WTC11 (cell line): ENCODE results near the gene WNT5B.

ENCODE experiments used
- CBFB ChIP-seq: sonication (generic); formaldehyde crosslinking; IDR thresholded peaks from 2 replicates; pipeline ENCODE4 v1.8.1; 2022; ENCODE audit warnings: mild to moderate bottlenecking, low read depth, missing genetic modification reagents
- JUN ChIP-seq: sonication (generic); formaldehyde crosslinking; IDR thresholded peaks from 2 replicates; pipeline ENCODE4 v1.8.0; 2023; ENCODE audit warnings: mild to moderate bottlenecking, missing genetic modification reagents
- ZBTB21 ChIP-seq: sonication (generic); formaldehyde crosslinking; IDR thresholded peaks from 2 replicates; pipeline ENCODE4 v1.8.1; 2023; ENCODE audit warnings: mild to moderate bottlenecking, missing genetic modification reagents, borderline replicate concordance
- TF ChIP-seq, protein P1 (sequence below): fragments of 200-600 bp; IDR thresholded peaks from 2 replicates; pipeline ENCODE4 v1.8.0; 2022; ENCODE audit warnings: antibody characterized with exemption
- TF ChIP-seq, protein P2 (sequence below): sonication (generic); formaldehyde crosslinking; IDR thresholded peaks from 2 replicates; pipeline ENCODE4 v1.8.1; 2023; ENCODE audit warnings: mild to moderate bottlenecking, missing genetic modification reagents, moderate library complexity
- TF ChIP-seq, protein P3 (sequence below): sonication (generic); formaldehyde crosslinking; IDR thresholded peaks from 2 replicates; pipeline ENCODE4 v1.8.0; 2022; ENCODE audit warnings: mild to moderate bottlenecking, missing genetic modification reagents

DNA sequence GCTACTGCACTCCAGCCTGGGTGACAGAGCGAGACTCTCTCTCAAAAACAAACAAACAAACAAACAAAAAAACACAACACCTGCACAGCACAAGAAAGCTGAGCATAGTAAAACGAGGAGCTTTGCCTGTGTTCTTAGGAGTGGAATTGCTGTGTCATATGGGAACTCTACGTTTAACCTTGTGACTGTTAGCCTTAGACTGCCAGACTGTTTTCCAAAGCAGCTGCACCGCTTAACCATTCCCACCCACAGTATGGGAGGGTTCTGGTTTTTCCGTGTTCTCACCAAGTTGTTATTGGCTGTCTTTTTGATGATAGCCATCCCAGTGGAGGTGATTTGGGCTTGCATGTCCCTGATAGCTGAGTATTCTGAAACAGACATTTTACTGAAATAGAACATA lies 9.2 kb downstream of the WNT5B start:
- TF ChIP-seq CBFB (CRISPR knock-in tag) (no peak), ZBTB21 (CRISPR knock-in tag) (no peak), JUN (CRISPR knock-in tag) (no peak)
- TF ChIP-seq, protein P1, sequence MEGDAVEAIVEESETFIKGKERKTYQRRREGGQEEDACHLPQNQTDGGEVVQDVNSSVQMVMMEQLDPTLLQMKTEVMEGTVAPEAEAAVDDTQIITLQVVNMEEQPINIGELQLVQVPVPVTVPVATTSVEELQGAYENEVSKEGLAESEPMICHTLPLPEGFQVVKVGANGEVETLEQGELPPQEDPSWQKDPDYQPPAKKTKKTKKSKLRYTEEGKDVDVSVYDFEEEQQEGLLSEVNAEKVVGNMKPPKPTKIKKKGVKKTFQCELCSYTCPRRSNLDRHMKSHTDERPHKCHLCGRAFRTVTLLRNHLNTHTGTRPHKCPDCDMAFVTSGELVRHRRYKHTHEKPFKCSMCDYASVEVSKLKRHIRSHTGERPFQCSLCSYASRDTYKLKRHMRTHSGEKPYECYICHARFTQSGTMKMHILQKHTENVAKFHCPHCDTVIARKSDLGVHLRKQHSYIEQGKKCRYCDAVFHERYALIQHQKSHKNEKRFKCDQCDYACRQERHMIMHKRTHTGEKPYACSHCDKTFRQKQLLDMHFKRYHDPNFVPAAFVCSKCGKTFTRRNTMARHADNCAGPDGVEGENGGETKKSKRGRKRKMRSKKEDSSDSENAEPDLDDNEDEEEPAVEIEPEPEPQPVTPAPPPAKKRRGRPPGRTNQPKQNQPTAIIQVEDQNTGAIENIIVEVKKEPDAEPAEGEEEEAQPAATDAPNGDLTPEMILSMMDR, result no peak
- TF ChIP-seq, protein P2, sequence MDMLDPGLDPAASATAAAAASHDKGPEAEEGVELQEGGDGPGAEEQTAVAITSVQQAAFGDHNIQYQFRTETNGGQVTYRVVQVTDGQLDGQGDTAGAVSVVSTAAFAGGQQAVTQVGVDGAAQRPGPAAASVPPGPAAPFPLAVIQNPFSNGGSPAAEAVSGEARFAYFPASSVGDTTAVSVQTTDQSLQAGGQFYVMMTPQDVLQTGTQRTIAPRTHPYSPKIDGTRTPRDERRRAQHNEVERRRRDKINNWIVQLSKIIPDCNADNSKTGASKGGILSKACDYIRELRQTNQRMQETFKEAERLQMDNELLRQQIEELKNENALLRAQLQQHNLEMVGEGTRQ (CRISPR knock-in tag), result no peak
- TF ChIP-seq, protein P3, sequence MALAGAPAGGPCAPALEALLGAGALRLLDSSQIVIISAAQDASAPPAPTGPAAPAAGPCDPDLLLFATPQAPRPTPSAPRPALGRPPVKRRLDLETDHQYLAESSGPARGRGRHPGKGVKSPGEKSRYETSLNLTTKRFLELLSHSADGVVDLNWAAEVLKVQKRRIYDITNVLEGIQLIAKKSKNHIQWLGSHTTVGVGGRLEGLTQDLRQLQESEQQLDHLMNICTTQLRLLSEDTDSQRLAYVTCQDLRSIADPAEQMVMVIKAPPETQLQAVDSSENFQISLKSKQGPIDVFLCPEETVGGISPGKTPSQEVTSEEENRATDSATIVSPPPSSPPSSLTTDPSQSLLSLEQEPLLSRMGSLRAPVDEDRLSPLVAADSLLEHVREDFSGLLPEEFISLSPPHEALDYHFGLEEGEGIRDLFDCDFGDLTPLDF (CRISPR knock-in tag), result no peak
